CD14-positive monocyte (primary cell): Measurements from ENCODE around the gene TENM3. TPM values are rescaled to one million over a fixed set of nuclear protein-coding genes. Genes with fewer than 3 reads are reported as not detected.
"Not testable (repeated sequence)": the region's sequence is repeated elsewhere in the genome, so short reads cannot be mapped to it uniquely, and the experiment has no call there.

Experiments
- DNase-seq, 3 donors: peaks; one replicate each; pipeline ENCODE4 v3.0.0-alpha.2; 2011 to 2022
- H2AFZ ChIP-seq: 2 replicates; pipeline ENCODE4 v1.6.0; 2012; ENCODE audit warnings: mild to moderate bottlenecking, low read depth, low read length, inconsistent platforms; ENCODE audit not compliant: insufficient read depth, poor library complexity, severe bottlenecking
- H3K27ac ChIP-seq, 2 donors: 1 replicate in 1 of 2; 2 replicates in 1 of 2; pipeline ENCODE4 v1.5.1; 2012 to 2013; ENCODE audit warnings: low read length in 2 of 2, control low read depth in 1 of 2, inconsistent platforms in 1 of 2, low read depth in 1 of 2, mild to moderate bottlenecking in 1 of 2
- H3K27me3 ChIP-seq, 2 donors: one replicate each; pipeline versions ENCODE4 v1.6.0 to v1.6.1; 2011 to 2013; ENCODE audit warnings: low read length in 2 of 2; ENCODE audit not compliant: control insufficient read depth in 2 of 2, insufficient read depth in 2 of 2
- H3K36me3 ChIP-seq, 2 donors: replicated peaks in 1 of 2; 1 replicate in 1 of 2; 2 replicates in 1 of 2; pipeline versions ENCODE4 v1.5.1 to v1.6.1; 2012 to 2013; ENCODE audit warnings: low read length in 2 of 2, control low read depth in 1 of 2, inconsistent platforms in 1 of 2, mild to moderate bottlenecking in 1 of 2; ENCODE audit not compliant: insufficient read depth in 2 of 2, control insufficient read depth in 1 of 2
- H3K4me1 ChIP-seq, 2 donors: 1 replicate in 1 of 2; 2 replicates in 1 of 2; pipeline versions ENCODE4 v1.5.1 to v1.6.1; 2012 to 2013; ENCODE audit warnings: low read length in 2 of 2, control low read depth in 1 of 2, inconsistent platforms in 1 of 2, mild to moderate bottlenecking in 1 of 2, moderate library complexity in 1 of 2; ENCODE audit not compliant: insufficient read depth in 2 of 2, control insufficient read depth in 1 of 2
- H3K4me2 ChIP-seq: replicated peaks from 2 replicates; pipeline ENCODE3; 2012; ENCODE audit warnings: low read length, moderate library complexity, mild to moderate bottlenecking; ENCODE audit not compliant: poor library complexity, severe bottlenecking; ENCODE audit errors: extremely low read depth
- H3K4me3 ChIP-seq, 3 experiments: fragments of 200-600 bp in 1 of 3; sonication (generic) in 1 of 3; replicated peaks in 1 of 3; 1 replicate in 2 of 3; 2 replicates in 1 of 3; pipeline ENCODE4 v1.5.1; 2011 to 2013; ENCODE audit warnings: low read length in 3 of 3, mild to moderate bottlenecking in 3 of 3, control low read depth in 2 of 3, low read depth in 2 of 3, inconsistent platforms in 1 of 3, moderate library complexity in 1 of 3
- H3K79me2 ChIP-seq: 2 replicates; pipeline ENCODE4 v1.6.0; 2012; ENCODE audit warnings: mild to moderate bottlenecking, control low read depth, inconsistent platforms, low read length, moderate library complexity; ENCODE audit not compliant: insufficient read depth
- H3K9ac ChIP-seq: 2 replicates; pipeline ENCODE4 v1.6.0; 2017; ENCODE audit warnings: low read length, mild to moderate bottlenecking; ENCODE audit not compliant: insufficient read depth, poor library complexity, severe bottlenecking
- H3K9me3 ChIP-seq, 2 donors: replicated peaks in 1 of 2; 1 replicate in 1 of 2; 2 replicates in 1 of 2; pipeline versions ENCODE4 v1.5.1 to v1.6.1; 2012 to 2013; ENCODE audit warnings: low read length in 2 of 2, control low read depth in 1 of 2; ENCODE audit not compliant: control insufficient read depth in 1 of 2, insufficient read depth in 1 of 2
- H4K20me1 ChIP-seq: 2 replicates; pipeline ENCODE4 v1.6.0; 2012; ENCODE audit warnings: mild to moderate bottlenecking, low read length, control low read depth, moderate library complexity; ENCODE audit not compliant: insufficient read depth
- H3K27ac Mint-ChIP-seq, 7 donors: one replicate each; pipeline ENCODE4 v1.8.0; 2020; ENCODE audit warnings: mild to moderate bottlenecking in 7 of 7, mixed read lengths in 7 of 7, moderate library complexity in 6 of 7, inconsistent platforms in 2 of 7
- H3K27me3 Mint-ChIP-seq, 3 donors: one replicate each; pipeline ENCODE4 v1.8.0; 2021 to 2022; ENCODE audit warnings: low read depth in 3 of 3, mild to moderate bottlenecking in 3 of 3, mixed read lengths in 3 of 3, moderate library complexity in 3 of 3, inconsistent platforms in 1 of 3
- H3K36me3 Mint-ChIP-seq, 2 donors: one replicate each; pipeline ENCODE4 v1.8.0; 2020; ENCODE audit warnings: mixed read lengths in 2 of 2, inconsistent platforms in 1 of 2, mild to moderate bottlenecking in 1 of 2
- H3K4me1 Mint-ChIP-seq: one replicate; pipeline ENCODE4 v1.8.0; 2020; ENCODE audit warnings: mild to moderate bottlenecking, mixed read lengths
- H3K4me3 Mint-ChIP-seq, 2 donors: one replicate each; pipeline ENCODE4 v1.8.0; 2020; ENCODE audit warnings: mild to moderate bottlenecking in 2 of 2, mixed read lengths in 2 of 2, moderate library complexity in 1 of 2
- H3K9me3 Mint-ChIP-seq, 7 donors: one replicate each; pipeline ENCODE4 v1.8.0; 2020 to 2022; ENCODE audit warnings: mixed read lengths in 7 of 7, mild to moderate bottlenecking in 6 of 7, moderate library complexity in 6 of 7, inconsistent platforms in 2 of 7
- CTCF ChIP-seq: fragments of 200-600 bp; IDR thresholded peaks from one replicate; pipeline ENCODE4 v1.8.0; 2022; ENCODE audit warnings: antibody characterized with exemption, mild to moderate bottlenecking
- WGBS: methylation state at CpG from one replicate; pipeline ENCODE4 v1.1.5; 2013; ENCODE audit warnings: missing lambda C conversion rate; ENCODE audit not compliant: insufficient coverage; 5-methylcytosine and 5-hydroxymethylcytosine counted together
- intact Hi-C, 2 donors: fragments of 100-400 bp; cut with micrococcal nuclease; formaldehyde crosslinking; loops; one replicate each; pipeline versions ENCODE4 v1.15.0 to v1.15.1; 2023
- polyA plus RNA-seq, 3 donors: library from polyadenylated mRNA; depleted of rRNA in 1 of 3; unstranded in 2 of 3; stranded (reverse) in 1 of 3; fragments of 300-500 nt in 2 of 3; fragments of >200 nt in 1 of 3; fragmentation: Illumina TruSeq in 2 of 3; gene quantifications; 1 replicate in 2 of 3; 2 replicates in 1 of 3; pipeline ENCODE4 v1.2.3, GENCODE V29; 2012 to 2021

TENM3 gene
- polyA plus RNA-seq, 3 donors: not detected

GRCh38 chr4:182810103-182810615, 567.0 kb downstream of the TENM3 start:
- Histone ChIP-seq H3K27ac (peak overlapping the region in 1 of 2 donors; percentile 77), H2AFZ (no peak overlapping the region), H3K4me3 (no peak overlapping the region), H3K4me2 (no peak overlapping the region), H3K27me3 (peaks cover 0 to 3% of the 10 kb centered on the region in 2 donors), H3K79me2 (no peaks in the 10 kb centered on the region), H3K9ac (peak overlapping the region; percentile 58), H4K20me1 (no peaks in the 10 kb centered on the region), H3K36me3 (no peaks in the 10 kb centered on the region), H3K4me1 (peaks cover 20 to 35% of the 10 kb centered on the region in 2 donors), H3K9me3 (peaks cover 5 to 47% of the 10 kb centered on the region in 2 donors)
- Mint-ChIP-seq H3K9me3 (peaks cover 3 to 34% (median 22%) of the 10 kb centered on the region in 7 donors), H3K4me3 (no peak overlapping the region), H3K4me1 (peaks cover 7% of the 10 kb centered on the region), H3K27me3 (peaks cover 19 to 23% (median 23%) of the 10 kb centered on the region in 3 donors), H3K36me3 (no peaks in the 10 kb centered on the region), H3K27ac (no peak overlapping the region)
- intact Hi-C loops: no loop called here
- DNase-seq: no peak
- WGBS: 95% methylated on average over 3 of the region's 4 CpGs
- TF ChIP-seq CTCF: no peak

GRCh38 chr4:182812916-182813315, 569.7 kb downstream of the TENM3 start:
- intact Hi-C loops: no loop called here
- peaks cover 15 to 22% of the 10 kb centered on the region in 2 donors for H3K4me1 ChIP-seq
- WGBS: 83% methylated on average over 1 of the region's 4 CpGs
- H4K20me1 ChIP-seq: no peaks in the 10 kb centered on the region
- no peak overlapping the region for H2AFZ ChIP-seq
- Mint-ChIP-seq H3K27me3 (peaks cover 4 to 6% (median 5%) of the 10 kb centered on the region in 3 donors), H3K4me3 (no peak overlapping the region), H3K36me3 (no peaks in the 10 kb centered on the region), H3K4me1 (no peaks in the 10 kb centered on the region), H3K27ac (peak overlapping the region in 2 of 7 donors; percentile 13 to 70), H3K9me3 (peaks cover 3 to 34% (median 22%) of the 10 kb centered on the region in 7 donors)
- H3K27ac ChIP-seq: no peak overlapping the region
- no peak for TF ChIP-seq CTCF
- DNase-seq: peak in 2 of 3 donors; percentile 19 to 23
- no peak overlapping the region for H3K4me2 ChIP-seq
- H3K9me3 ChIP-seq: peaks cover 5 to 43% of the 10 kb centered on the region in 2 donors
- H3K79me2 ChIP-seq: no peaks in the 10 kb centered on the region
- H3K36me3 ChIP-seq: no peaks in the 10 kb centered on the region
- H3K27me3 ChIP-seq: no peaks in the 10 kb centered on the region
- no peak overlapping the region for H3K4me3 ChIP-seq
- no peak overlapping the region for H3K9ac ChIP-seq

DNA sequence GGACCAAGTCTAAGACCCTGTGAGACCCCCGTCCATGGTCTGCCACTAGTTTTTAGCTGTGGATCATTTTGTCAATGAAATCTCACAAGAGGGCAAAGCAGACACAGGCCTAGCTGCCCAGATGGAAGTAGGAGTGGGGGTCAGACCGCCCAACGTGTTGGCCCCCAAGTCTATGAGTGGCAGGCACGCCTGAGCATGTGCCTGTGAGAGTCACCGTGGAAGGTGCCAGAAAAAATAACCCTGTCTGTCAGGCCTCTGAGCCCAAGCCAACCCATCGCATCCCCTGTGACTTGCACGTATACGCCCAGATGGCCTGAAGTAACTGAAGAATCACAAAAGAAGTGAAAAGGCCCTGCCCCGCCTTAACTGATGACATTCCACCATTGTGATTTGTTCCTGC, 570.9 kb downstream of the TENM3 start:
- H3K4me3 ChIP-seq, H2AFZ ChIP-seq, H3K27me3 Mint-ChIP-seq, H3K4me1 Mint-ChIP-seq, H3K27ac ChIP-seq, H3K36me3 ChIP-seq, H3K4me2 ChIP-seq, H4K20me1 ChIP-seq, H3K9ac ChIP-seq, H3K36me3 Mint-ChIP-seq, DNase-seq, intact Hi-C loops, H3K27me3 ChIP-seq, H3K27ac Mint-ChIP-seq, H3K4me3 Mint-ChIP-seq, H3K79me2 ChIP-seq: not testable (repeated sequence)
- Histone ChIP-seq H3K9me3 (peaks cover 5 to 32% of the 10 kb centered on the region in 2 donors), H3K4me1 (peaks cover 8 to 12% of the 10 kb centered on the region in 2 donors)
- peaks cover 3 to 27% (median 22%) of the 10 kb centered on the region in 7 donors for H3K9me3 Mint-ChIP-seq
- 92% methylated on average over 6 of the region's 9 CpGs for WGBS
